Peyer's patch (tissue), 4 donors: Measurements from ENCODE around the gene SUSD4. TPM values are rescaled to one million over a fixed set of nuclear protein-coding genes. Genes with fewer than 3 reads are reported as not detected.

Experiments
- DNase-seq, 3 donors: peaks; one replicate each; pipeline ENCODE4 v3.0.0-alpha.2; 2017 to 2019
- H3K27ac ChIP-seq, 4 donors: fragments of 200-600 bp; sonication (generic); one replicate each; pipeline ENCODE4 v1.5.1; 2016 to 2019
- H3K27me3 ChIP-seq, 2 donors: fragments of 200-600 bp; sonication (generic); one replicate each; pipeline ENCODE4 v1.5.1; 2019
- H3K36me3 ChIP-seq, 3 donors: fragments of 200-600 bp; sonication (generic); one replicate each; pipeline ENCODE4 v1.5.1; 2016 to 2019
- H3K4me1 ChIP-seq, 4 donors: fragments of 200-600 bp; sonication (generic); one replicate each; pipeline ENCODE4 v1.5.1; 2016 to 2019
- H3K4me3 ChIP-seq, 4 donors: fragments of 200-600 bp; sonication (generic); 1 replicate in 3 of 4; 2 replicates in 1 of 4; pipeline ENCODE4 v1.5.1; 2016 to 2019; ENCODE audit warnings: mild to moderate bottlenecking in 1 of 4
- H3K9me3 ChIP-seq, 4 donors: fragments of 200-600 bp; sonication (generic); one replicate each; pipeline ENCODE4 v1.5.1; 2016 to 2019; ENCODE audit warnings: mild to moderate bottlenecking in 1 of 4
- POLR2A ChIP-seq, 2 donors: fragments of 450-650 bp; IDR thresholded peaks; one replicate each; pipeline ENCODE4 v1.5.1; 2017; ENCODE audit warnings: antibody characterized with exemption in 2 of 2, mild to moderate bottlenecking in 2 of 2, moderate library complexity in 2 of 2
- total RNA-seq, 4 donors: library from RNA; depleted of rRNA; stranded (reverse); fragments of >200 nt; gene quantifications; one replicate each; pipeline ENCODE4 v1.1.0, GENCODE V29; 2016
- TF ChIP-seq, protein P1 (sequence below), 6 experiments: fragments of 450-650 bp in 4 of 6; fragments of 200-600 bp in 2 of 6; sonication (generic) in 1 of 6; IDR thresholded peaks; one replicate each; pipeline ENCODE4 v1.5.1; 2017 to 2019; ENCODE audit warnings: antibody characterized with exemption in 6 of 6, mild to moderate bottlenecking in 3 of 6, moderate library complexity in 1 of 6

Gene SUSD4
- total RNA-seq, 4 donors from 2014 or later, result 0.54 TPM; not detected in 3

DNA sequence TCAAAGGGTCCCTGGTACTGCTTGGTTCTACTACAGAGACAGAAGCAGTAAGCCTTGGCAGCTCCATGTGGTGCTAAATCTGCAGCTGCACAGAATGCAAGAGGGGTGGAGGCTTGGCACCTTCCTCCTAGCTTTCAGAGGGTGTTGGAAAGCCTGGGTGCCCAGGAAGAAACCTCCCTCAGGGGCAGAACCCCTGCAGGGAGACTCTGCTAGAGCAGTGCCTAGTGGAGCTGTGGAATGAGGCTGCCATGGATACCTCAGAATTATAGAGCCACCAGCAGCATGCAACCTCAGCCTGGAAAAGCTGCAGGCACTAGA lies 144.7 kb downstream of the SUSD4 start:
- H3K27me3 ChIP-seq, result no peaks in the 10 kb centered on the region
- no peaks in the 10 kb centered on the region for H3K36me3 ChIP-seq
- H3K9me3 ChIP-seq, result peaks cover 0 to 11% (median 0%) of the 10 kb centered on the region in 4 donors
- DNase-seq, result no peak
- no peak for TF ChIP-seq POLR2A (IDR thresholded peaks at IDR 0.05)
- TF ChIP-seq, protein P1, sequence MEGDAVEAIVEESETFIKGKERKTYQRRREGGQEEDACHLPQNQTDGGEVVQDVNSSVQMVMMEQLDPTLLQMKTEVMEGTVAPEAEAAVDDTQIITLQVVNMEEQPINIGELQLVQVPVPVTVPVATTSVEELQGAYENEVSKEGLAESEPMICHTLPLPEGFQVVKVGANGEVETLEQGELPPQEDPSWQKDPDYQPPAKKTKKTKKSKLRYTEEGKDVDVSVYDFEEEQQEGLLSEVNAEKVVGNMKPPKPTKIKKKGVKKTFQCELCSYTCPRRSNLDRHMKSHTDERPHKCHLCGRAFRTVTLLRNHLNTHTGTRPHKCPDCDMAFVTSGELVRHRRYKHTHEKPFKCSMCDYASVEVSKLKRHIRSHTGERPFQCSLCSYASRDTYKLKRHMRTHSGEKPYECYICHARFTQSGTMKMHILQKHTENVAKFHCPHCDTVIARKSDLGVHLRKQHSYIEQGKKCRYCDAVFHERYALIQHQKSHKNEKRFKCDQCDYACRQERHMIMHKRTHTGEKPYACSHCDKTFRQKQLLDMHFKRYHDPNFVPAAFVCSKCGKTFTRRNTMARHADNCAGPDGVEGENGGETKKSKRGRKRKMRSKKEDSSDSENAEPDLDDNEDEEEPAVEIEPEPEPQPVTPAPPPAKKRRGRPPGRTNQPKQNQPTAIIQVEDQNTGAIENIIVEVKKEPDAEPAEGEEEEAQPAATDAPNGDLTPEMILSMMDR (IDR thresholded peaks at IDR 0.05), result no peak
- no peak overlapping the region for H3K4me3 ChIP-seq
- H3K27ac ChIP-seq, result no peak overlapping the region
- H3K4me1 ChIP-seq, result no peaks in the 10 kb centered on the region

DNA sequence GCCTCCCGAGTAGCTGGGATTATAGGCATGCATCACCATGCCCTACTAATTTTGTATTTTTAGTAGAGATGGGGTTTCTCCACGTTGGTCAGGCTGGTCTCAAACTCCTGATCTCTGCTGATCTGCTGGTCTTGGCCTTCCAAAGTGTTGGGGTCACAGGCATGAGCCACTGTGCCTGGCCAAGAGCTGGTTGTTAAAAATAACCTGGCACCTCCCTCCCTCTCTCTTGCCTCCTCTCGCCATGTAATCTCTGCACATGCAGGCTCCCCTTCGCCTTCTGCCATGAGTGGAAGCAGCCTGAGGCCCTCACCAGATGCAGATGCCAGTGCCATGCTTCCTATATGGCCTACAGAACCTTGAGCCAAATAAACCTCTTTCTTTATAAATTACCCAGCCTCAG lies 146.2 kb downstream of the SUSD4 start:
- no peaks in the 10 kb centered on the region for H3K4me1 ChIP-seq
- H3K27ac ChIP-seq, result no peak overlapping the region
- TF ChIP-seq, protein P1 (IDR thresholded peaks at IDR 0.05), result no peak
- no peak for TF ChIP-seq POLR2A (IDR thresholded peaks at IDR 0.05)
- DNase-seq, result no peak
- peaks cover 0 to 11% (median 0%) of the 10 kb centered on the region in 4 donors for H3K9me3 ChIP-seq
- no peaks in the 10 kb centered on the region for H3K36me3 ChIP-seq
- H3K27me3 ChIP-seq, result no peaks in the 10 kb centered on the region
- no peak overlapping the region for H3K4me3 ChIP-seq

DNA sequence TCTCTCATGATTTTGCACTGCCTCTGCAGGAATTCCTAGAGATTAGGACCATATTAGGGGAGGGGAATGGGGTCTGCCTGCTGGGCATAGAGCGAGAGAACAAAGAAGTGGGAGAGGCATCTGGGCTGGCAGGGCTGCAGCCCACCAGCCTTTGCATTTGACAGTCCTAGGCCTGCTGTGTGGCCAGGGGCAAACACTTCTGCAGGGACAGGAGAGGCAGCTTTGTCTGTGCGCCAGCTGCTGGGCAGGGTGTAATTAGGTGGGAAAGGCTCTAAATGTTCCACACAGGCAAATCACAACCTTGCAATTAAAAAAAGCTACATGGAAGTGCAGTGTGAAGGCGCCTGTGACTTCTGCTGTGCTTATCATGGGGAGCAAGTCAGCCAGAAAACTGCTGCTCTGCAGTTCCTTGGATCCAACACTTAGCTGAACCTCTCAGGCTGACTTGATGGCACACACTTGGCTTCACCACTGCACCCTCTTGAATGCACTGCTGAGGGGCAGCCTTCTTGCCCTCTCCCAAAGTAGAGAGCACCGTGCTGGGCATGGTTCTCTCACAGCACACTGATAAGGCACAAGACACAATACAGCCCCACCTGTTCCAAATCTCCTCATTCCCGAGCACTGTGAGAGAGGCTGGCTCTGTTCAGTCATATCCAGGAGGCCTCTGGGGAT lies 147.3 kb downstream of the SUSD4 start:
- Histone ChIP-seq H3K27me3 (no peaks in the 10 kb centered on the region), H3K9me3 (peaks cover 0 to 11% (median 0%) of the 10 kb centered on the region in 4 donors), H3K4me3 (no peak overlapping the region), H3K4me1 (no peaks in the 10 kb centered on the region), H3K36me3 (no peaks in the 10 kb centered on the region), H3K27ac (no peak overlapping the region)
- no peak for DNase-seq
- TF ChIP-seq, protein P1 (IDR thresholded peaks at IDR 0.05), result no peak
- no peak for TF ChIP-seq POLR2A (IDR thresholded peaks at IDR 0.05)

DNA sequence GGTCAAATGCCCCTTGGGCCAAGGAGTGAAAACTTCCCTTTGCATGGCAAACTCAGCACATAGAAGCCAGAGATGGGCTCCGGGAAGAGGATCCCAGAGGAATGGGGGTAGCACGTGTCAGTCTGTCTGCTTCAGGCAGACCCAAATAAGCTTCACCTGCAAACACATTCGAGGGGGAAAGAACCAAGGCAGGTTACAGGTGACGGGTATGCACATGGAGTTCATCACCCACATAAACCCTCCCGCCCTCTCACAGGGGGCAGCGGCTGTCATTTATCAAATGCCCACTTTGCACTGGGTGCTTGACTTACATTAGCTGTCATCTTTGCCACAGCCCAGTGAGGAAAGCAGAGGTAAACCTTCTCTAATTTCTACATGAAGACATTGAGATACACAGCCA lies 147.9 kb downstream of the SUSD4 start:
- Histone ChIP-seq H3K9me3 (peaks cover 0 to 11% (median 0%) of the 10 kb centered on the region in 4 donors), H3K27me3 (no peaks in the 10 kb centered on the region), H3K36me3 (no peaks in the 10 kb centered on the region), H3K4me3 (no peak overlapping the region), H3K4me1 (no peaks in the 10 kb centered on the region), H3K27ac (no peak overlapping the region)
- TF ChIP-seq, protein P1 (IDR thresholded peaks at IDR 0.05), result no peak
- TF ChIP-seq POLR2A (IDR thresholded peaks at IDR 0.05), result no peak
- no peak for DNase-seq

DNA sequence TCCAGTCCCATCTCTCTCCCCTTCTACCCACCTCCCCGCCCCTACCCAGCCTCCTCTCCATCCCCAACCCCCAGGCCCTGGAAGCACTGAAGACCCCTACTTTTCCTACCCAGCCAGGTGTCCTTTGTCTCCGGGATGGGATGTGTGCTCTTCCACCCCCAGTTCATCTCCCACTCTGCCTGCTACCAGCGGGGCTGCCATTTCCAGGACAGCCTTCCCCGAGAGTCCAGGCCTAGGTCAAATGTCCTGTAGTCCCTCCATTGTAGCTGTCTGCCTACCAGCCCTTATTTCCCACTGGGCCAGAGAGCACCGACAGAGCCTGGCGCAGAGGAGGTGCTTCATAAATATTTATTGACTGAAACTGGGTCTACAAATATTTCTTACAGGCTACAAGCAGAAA lies 148.9 kb downstream of the SUSD4 start:
- Histone ChIP-seq H3K4me1 (no peaks in the 10 kb centered on the region), H3K27me3 (no peaks in the 10 kb centered on the region), H3K4me3 (no peak overlapping the region), H3K27ac (no peak overlapping the region), H3K36me3 (no peaks in the 10 kb centered on the region), H3K9me3 (peaks cover 0 to 11% (median 0%) of the 10 kb centered on the region in 4 donors)
- no peak for DNase-seq
- no peak for TF ChIP-seq POLR2A (IDR thresholded peaks at IDR 0.05)

DNA sequence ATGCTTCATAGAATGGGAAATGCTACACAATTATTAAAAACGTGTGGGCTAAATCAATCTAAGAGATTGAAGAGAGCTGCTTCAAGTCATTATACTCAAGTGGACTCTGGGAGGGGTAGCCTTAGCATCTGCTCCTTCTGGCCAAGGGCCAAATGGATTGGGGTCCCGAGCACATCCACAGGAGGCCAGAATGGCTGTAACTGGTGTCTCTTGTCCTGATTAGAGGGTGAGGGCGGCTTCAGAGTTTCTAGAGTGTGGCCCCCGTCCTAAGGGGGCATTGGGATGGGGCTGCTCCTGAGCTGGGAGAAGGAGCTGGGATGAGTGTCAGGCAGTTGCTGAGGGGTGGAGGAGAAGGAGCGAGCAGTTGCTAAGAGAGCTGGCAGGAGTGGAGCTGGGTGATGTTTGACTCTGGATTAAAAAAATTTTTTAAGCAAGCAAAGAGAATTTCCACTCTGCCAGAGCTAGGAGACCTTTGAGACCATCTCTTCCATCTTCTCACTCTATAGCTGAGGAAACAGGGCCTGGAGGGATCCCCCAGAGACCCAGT lies 149.6 kb downstream of the SUSD4 start:
- TF ChIP-seq, protein P1 (IDR thresholded peaks at IDR 0.05), result no peak
- TF ChIP-seq POLR2A (IDR thresholded peaks at IDR 0.05), result no peak
- Histone ChIP-seq H3K27me3 (no peaks in the 10 kb centered on the region), H3K9me3 (peaks cover 0 to 9% (median 0%) of the 10 kb centered on the region in 4 donors), H3K36me3 (no peaks in the 10 kb centered on the region), H3K27ac (no peak overlapping the region), H3K4me3 (no peak overlapping the region), H3K4me1 (no peaks in the 10 kb centered on the region)
- no peak for DNase-seq
